GM19468 (cell line): ENCODE measurements around the gene ACVR2B.

Experiments
- ATAC-seq: cut with Tn5 transposase; IDR thresholded peaks from one replicate; pipeline ENCODE4 v1.9.1; 2021; ENCODE audit warnings: mild to moderate bottlenecking, moderate library complexity, moderate number of reproducible peaks; ENCODE audit not compliant: unreplicated experiment; ENCODE audit errors: extremely low read depth

Gene ACVR2B

DNA sequence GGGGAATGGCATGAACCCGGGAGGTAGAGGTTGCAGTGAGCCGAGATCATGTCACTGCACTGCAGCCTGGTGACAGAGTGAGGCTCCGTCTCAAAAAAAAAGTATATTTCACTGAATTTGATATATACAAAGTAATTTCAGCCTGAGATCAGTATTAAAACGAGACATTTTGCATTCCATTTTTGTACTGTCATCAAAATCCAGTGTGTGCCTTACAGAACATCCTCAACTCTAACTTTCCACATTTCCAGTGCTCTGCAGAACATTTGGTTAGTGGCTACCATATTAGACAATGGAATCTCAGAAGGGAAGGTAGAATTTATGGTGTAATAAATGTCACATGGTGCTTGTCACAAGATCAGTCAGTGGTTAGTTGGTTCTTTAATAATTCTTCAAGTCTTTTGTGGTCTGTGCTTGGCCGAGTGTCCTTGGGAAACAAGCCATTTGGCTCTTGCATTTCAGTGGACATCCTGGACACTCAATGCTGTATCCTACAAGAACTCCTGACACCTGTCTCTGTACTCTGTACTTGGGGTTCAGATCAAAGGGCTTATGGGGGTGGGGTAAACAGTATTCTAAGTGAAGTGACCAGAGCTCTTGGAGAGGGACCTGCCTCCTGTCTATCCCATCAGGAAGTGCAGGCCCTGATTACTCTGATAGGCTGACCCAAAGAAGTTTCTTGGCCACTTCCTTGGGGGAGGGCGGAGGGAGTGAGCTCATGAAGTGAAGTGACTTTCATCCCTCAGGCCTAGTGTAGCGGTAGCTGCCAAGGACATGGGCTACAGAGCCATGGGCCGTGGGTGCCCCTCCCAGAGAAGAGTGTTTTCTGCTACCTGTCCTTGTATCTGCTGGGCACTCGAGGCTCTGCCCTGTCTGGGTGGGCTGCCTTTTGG lies 3.7 kb downstream of the ACVR2B start:
- no peak for ATAC-seq

DNA sequence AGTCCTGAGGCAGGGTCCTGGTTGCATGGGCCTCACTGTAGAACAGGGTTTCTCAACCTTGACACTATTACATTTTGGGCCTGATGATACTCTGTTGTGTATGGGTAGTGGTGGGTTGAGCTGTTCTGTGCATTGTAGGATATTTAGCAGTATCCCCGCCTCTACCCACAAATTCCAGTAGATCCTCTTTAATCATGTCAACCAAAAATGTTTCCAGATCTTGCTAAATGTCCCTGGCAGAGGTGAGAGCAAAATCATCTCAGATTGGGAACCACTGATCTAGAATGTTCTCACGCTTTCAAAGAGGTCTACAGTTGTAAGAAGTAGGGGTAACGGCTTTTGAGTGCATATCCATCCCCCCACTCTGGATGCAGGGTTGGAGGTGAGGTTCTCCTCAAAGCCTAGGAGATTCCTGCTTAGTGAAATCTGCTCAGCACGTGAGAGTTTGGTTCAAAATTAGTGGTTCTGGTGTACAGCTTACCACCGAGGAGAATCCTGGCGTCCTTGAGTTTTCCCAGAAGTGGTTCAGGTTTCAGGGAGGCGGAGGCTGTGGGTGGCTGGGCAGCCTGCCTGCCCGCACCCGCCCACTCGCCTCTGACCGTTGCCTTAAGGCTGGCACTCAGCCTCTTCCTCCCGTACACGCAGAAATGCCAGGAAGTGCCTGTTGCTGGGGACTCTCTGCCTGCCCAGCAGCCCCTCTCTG lies 5.3 kb downstream of the ACVR2B start:
- no peak for ATAC-seq

- ATAC-seq, result no peak
Observed at GRCh38 chr3:38459499-38460048, 5.9 kb downstream of the ACVR2B start.

- no peak for ATAC-seq
Observed at GRCh38 chr3:38460377-38461270, 6.9 kb downstream of the ACVR2B start.

DNA sequence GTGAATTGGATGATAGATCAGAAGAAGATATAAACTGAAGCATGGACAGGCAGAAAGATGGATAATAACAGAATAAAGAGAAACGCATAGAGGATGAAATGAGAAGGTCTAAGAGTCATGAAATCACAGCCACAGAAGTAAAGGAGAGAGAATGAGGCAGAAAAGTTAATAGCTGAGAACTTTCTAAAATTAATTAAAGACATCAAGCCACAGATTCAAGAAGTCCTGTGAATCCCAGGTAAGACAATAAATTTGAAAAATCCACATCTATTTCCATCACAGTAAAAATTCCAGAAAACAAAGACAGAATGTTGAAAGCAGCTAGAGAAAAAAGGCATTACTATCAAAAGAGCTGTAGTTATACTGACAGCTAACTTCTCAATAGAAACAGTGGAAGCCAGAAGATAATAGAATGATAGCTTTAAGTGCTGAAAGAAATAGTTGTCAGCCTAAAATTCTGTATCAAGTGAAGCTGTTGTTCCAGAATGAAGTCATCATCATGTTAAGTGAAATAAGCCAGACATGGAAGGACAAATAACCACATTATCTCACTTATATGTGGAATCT lies 12.0 kb downstream of the ACVR2B start:
- ATAC-seq, result no peak

- no peak for ATAC-seq
Observed at GRCh38 chr3:38468765-38469164, 15.1 kb downstream of the ACVR2B start.

DNA sequence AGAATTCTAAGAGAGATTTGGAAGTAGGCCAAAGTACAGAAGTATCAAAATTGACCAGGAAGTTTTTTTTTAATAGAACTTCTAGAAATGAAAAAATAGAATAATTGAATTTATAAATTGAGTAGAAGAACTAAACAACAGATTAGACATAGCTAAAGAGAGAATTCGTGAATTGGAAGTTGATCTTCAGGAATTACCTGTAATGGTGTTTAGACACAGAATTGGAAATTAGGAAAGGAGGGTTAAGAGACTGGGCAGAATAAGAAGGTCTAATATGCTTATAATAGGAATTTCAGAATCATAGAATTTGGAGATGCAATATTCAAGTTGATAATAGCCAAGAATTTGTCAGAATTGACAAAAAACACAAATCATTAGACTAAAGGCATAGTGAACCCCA lies 16.2 kb downstream of the ACVR2B start:
- no peak for ATAC-seq

GRCh38 chr3:38471260-38471857 lies 17.7 kb downstream of the ACVR2B start:
- ATAC-seq, result no peak

GRCh38 chr3:38472342-38472741 lies 18.7 kb downstream of the ACVR2B start:
- ATAC-seq, result no peak

DNA sequence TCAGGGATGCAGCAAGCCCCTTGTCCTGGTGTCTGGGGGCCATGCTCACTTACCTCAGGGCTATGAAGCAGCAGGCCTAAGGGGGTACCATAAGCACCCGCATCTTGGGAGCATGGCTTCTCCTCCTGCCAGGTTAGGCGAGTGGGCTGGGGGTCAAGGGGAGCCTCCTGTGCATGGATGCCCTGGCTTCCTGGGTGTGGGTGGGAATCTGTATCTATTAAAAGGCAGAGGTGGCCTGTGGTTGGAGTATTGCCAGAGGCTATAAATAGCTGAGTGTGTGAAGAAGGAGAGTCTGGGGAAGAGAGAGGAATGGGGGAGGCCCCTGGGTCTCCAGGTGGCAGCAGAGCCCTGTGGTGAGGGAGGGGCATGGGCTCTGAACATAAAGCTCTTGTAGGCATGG lies 19.5 kb downstream of the ACVR2B start:
- no peak for ATAC-seq

GRCh38 chr3:38474928-38475605 lies 21.4 kb downstream of the ACVR2B start:
- ATAC-seq, result no peak

DNA sequence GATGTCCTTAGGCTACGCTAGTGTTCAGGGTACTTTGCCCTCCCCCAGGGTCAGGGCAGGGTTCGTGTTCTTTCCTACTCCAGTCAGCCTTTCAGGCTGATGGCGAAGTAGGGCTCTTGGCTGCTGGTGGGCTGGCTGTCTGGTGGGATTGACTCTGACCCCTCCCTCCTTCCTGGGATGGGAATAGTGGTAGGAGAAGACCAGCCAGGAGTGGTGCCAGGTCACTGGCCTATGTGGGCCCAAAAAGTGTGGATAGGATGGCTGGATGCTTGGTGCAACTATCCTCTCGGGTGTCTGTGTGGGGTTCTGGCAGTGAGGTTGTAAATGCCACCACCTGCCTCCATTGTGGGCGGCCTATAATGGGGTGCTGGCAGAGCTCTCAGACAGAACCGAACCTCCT lies 22.0 kb downstream of the ACVR2B start:
- ATAC-seq, result no peak

DNA sequence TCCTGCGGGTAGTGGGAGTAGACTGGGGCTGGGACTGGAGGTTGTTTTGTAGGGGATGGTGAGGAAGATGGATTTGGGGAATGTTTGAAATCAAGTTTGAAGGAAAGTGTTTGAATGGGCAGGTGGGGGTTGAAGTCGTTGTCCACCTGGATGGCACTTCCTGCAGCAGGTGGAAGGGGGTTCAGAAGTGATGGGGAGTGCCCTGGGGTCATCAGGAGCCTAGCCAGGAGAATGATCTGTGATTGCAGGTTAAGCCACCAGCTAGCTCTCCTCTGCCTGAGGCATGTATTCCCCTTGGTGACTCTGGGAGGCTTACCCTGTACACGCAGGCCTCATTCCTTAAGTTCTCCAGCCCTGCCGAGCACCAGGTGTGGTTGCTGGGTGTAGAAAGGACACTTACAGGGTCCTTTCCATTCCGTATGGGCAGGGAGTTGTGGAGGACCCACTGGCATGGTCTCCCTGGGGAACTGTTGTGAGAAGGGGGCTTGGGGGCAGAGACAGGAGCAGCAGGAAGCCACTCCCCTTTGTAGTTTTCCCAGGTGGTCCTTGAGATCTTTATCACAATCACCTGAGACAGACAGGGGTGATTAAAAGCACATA lies 22.6 kb downstream of the ACVR2B start:
- ATAC-seq, result no peak

DNA sequence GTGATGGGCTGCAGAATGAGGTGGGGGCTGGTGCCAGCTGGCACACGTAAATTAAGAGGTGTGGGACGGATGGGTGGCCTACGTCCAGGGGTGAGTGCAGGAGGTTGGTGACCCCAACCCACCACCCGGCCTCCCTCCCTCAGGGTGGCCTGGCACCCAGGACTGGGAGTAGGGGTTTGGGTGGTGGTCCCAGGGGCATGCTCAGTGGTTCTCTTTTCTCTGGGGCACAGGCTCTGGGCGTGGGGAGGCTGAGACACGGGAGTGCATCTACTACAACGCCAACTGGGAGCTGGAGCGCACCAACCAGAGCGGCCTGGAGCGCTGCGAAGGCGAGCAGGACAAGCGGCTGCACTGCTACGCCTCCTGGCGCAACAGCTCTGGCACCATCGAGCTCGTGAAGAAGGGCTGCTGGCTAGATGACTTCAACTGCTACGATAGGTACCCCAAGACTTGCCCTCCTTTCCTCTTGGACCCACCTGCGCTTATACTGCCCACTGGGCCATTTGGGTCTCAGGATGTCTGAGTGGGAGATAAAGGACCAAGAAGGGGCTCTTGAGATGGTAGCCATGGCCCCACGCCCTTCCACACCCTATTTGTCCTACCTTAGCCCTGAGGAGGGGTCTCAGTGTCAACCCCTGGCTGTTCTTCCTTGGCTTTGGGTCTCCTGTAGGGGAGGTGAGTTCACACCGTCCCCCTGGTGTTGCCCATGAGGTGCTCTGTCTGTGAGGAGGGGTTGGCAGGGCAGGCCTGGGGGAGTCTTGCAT lies 23.5 kb downstream of the ACVR2B start:
- ATAC-seq, result no peak

- no peak for ATAC-seq
Observed at GRCh38 chr3:38477839-38478450, 24.3 kb downstream of the ACVR2B start.

GRCh38 chr3:38478901-38479300 lies 25.2 kb downstream of the ACVR2B start:
- ATAC-seq, result no peak

DNA sequence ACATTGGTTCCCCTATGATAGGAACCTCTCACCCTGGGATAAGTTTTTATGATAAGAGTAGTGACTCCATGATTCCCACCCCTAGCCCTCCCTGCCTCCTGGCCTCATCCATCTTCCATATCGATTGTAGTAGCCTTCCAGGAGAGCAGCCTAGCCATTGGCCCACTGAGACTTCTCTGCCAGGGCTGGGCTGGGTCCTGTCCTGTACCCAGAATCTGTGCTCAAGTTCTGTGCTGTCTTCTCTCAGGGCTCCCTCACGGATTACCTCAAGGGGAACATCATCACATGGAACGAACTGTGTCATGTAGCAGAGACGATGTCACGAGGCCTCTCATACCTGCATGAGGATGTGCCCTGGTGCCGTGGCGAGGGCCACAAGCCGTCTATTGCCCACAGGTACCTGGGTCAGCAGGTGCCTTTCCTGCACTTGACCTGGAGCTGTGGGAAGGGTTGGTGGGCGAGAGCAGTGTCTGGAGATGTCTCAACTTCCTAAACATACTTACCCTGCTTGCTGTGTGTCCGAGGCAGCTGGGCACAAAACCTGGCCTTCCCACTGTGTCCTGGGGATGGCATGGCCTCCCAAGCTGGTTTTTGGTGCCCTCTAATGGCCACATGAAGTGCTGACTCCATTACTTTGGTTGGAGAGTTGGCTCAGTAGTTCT lies 25.9 kb downstream of the ACVR2B start:
- ATAC-seq, result no peak
